Adipocyte (in vitro differentiated cells): ENCODE results near the gene HLA-A.
A peak's percentile ranks its signal among the peaks of the same experiment; 100 is the strongest.
"Not testable (repeated sequence)": the region's sequence is repeated elsewhere in the genome, so short reads cannot be mapped to it uniquely, and the experiment has no call there.

Experiments used
- DNase-seq: peaks from one replicate; pipeline ENCODE4 v3.0.0-alpha.2; 2015; ENCODE audit warnings: low read depth
- H3K27me3 ChIP-seq: replicated peaks from 2 replicates; pipeline ENCODE4 v1.7.0; 2013; ENCODE audit warnings: mild to moderate bottlenecking, low read length, moderate library complexity; ENCODE audit not compliant: control insufficient read depth, insufficient read depth
- H3K36me3 ChIP-seq: 2 replicates; pipeline ENCODE4 v1.7.0; 2013; ENCODE audit warnings: low read length, mild to moderate bottlenecking, moderate library complexity; ENCODE audit not compliant: control insufficient read depth, insufficient read depth, severe bottlenecking
- H3K4me1 ChIP-seq: 2 replicates; pipeline ENCODE4 v1.7.0; 2013; ENCODE audit warnings: mild to moderate bottlenecking, low read length, moderate library complexity; ENCODE audit not compliant: control insufficient read depth, insufficient read depth
- H3K4me3 ChIP-seq: 2 replicates; pipeline ENCODE4 v1.7.0; 2013; ENCODE audit warnings: mild to moderate bottlenecking, low read length, moderate library complexity
- H3K9ac ChIP-seq: 2 replicates; pipeline ENCODE4 v1.7.0; 2013; ENCODE audit warnings: mild to moderate bottlenecking, low read length, moderate library complexity
- H3K9me3 ChIP-seq: 2 replicates; pipeline ENCODE4 v1.7.0; 2013; ENCODE audit warnings: mild to moderate bottlenecking, low read length, moderate library complexity; ENCODE audit not compliant: control insufficient read depth

Gene HLA-A

DNA sequence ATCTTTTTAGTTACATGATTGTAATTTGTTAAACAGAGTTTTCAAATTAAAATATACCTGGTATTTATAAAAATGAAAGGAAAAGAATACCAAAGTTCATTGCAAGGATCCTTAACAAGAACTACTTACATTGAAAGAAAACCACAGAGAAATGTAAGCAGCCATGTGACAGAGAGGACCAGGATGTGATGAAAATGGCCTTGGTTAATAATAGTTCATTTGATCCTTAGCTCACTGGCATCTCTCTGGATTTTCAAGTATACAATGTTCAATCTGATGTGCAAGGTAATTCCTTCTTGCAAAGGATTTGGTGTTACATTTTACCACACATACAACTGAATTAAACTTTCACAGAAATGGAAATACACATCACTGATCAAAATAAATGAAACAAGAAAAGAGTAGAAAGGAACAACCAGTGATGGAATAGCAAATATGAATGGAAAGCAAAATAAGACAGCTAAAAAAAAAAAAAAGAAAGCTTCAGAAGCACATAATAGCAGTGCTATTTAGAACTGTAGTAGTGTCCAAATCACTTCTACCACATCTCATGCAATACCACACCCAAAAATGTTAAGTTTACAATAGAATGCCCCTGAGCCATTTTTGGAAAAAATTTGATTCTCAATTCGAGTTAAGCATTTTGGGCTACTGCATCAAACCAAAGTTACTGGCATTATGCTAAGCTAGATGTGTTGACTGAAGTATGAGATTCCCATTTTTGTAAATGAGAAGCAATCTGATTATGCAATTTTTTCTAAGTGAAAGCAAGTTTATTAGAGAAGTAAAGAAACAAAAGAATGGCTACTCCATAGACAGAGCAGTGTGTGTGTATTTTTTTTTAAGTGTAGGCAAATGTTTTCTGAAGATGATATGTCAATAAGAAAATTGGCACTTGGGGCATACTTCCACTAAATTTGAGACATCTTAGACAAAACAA is 22.6 kb upstream of the HLA-A start:
- no peak for DNase-seq
- no peaks in the 10 kb centered on the region for H3K36me3 ChIP-seq
- no peaks in the 10 kb centered on the region for H3K27me3 ChIP-seq
- H3K9me3 ChIP-seq = no peaks in the 10 kb centered on the region
- H3K4me3 ChIP-seq = no peak overlapping the region
- no peaks in the 10 kb centered on the region for H3K4me1 ChIP-seq
- H3K9ac ChIP-seq = no peak overlapping the region

DNA sequence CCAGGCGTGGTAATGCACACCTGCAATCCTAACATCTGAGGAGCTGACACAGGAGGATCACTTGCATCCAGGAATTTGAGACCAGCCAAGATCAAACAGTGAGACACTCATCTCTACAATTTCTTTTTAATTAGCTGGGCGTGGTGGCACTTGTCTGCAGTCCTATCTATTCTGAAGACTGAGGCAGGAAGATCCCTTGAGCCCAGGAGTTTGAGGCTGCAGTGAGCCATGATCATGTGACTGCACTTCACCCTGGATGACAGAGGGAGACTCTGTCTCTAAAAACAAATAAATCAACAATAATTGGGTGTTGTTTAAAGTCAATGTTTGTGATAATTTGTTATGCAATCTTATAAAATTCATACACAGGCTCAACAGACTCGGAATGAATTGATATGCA is 18.0 kb upstream of the HLA-A start:
- Histone ChIP-seq H3K4me1 (peaks cover 4% of the 10 kb centered on the region), H3K4me3 (no peak overlapping the region), H3K36me3 (no peaks in the 10 kb centered on the region), H3K27me3 (no peaks in the 10 kb centered on the region), H3K9me3 (no peaks in the 10 kb centered on the region), H3K9ac (no peak overlapping the region)
- DNase-seq = no peak

DNA sequence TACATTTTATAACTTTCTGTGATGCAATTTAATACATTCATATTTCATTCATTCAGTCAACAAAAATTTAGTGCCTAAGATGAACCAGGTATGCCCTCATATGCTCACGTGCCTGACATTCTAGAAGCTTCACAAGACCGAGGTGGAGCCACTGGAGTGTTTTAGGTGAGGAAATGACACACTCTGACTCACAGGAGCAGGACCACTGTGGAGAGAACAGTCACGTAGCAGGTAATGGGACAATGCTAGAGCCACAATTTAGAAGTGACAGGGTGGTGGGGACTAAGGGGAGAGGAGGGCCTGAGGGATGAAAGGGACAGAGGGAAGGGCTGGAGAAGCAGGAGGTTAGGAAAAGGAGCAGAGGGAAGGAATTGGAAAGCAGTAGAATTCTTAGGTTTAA is 17.6 kb upstream of the HLA-A start:
- peaks cover 4% of the 10 kb centered on the region for H3K4me1 ChIP-seq
- no peak for DNase-seq
- H3K36me3 ChIP-seq = no peaks in the 10 kb centered on the region
- H3K9me3 ChIP-seq = no peaks in the 10 kb centered on the region
- H3K27me3 ChIP-seq = no peaks in the 10 kb centered on the region
- no peak overlapping the region for H3K9ac ChIP-seq
- H3K4me3 ChIP-seq = no peak overlapping the region

DNA sequence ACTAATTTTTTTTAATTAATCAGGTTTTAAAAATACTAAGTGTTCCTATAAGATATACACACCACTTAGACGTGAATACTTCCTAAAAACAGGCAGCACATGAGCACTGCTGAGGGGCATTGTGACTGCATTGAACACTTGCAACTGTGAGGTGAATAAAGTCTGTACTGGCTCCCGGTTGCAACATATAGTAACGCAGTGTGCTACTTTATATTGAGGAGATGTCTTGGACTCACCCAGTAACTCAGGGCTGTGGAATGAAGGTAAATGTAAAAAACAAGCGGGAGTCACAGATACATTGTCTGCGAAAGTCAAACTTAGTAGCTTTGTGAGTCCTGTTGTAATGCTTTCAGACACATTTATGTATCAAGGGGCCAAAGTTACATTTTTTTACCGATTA is 17.0 kb upstream of the HLA-A start:
- no peak for DNase-seq
- Histone ChIP-seq H3K4me3 (no peak overlapping the region), H3K9me3 (no peaks in the 10 kb centered on the region), H3K36me3 (no peaks in the 10 kb centered on the region), H3K9ac (no peak overlapping the region), H3K4me1 (peaks cover 4% of the 10 kb centered on the region), H3K27me3 (no peaks in the 10 kb centered on the region)

DNA sequence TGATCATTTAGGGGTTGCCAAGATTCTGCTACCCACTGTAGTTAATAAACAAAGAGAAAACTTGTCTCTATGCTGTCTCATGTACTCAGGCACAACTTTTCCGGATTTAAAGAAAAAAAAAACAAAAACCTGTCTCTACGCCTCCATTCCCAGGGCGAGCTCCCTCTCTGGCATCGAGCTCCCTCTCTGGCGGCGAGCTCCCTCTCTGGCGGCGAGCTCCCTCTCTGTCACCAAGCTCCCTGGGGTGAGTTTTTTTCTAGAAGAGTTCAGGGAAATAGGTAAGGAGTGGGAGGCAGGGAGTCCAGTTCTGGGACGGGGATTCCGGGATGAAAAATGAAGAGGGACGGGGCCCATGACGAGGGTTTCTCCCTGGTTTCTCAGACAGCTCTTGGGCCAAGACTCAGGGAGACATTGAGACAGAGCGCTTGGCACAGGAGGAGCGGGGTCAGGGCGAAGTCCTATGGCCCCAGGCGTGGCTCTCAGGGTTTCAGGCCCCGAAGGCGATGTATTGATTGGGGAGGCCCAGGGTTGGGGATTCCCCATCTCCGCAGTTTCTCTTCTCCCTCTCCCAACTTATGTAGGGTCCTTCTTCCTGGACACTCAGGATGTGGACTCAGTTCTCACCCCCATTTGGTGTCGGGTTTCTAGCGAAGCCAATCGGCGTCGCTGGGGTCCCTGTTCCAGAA is 16.5 kb upstream of the HLA-A start:
- peaks cover 4% of the 10 kb centered on the region for H3K4me1 ChIP-seq
- H3K9ac ChIP-seq = peak overlapping the region; percentile 87
- H3K9me3 ChIP-seq = no peaks in the 10 kb centered on the region
- DNase-seq = peak; percentile 33
- H3K27me3 ChIP-seq = no peaks in the 10 kb centered on the region
- no peaks in the 10 kb centered on the region for H3K36me3 ChIP-seq
- peak overlapping the region; percentile 83 for H3K4me3 ChIP-seq

DNA sequence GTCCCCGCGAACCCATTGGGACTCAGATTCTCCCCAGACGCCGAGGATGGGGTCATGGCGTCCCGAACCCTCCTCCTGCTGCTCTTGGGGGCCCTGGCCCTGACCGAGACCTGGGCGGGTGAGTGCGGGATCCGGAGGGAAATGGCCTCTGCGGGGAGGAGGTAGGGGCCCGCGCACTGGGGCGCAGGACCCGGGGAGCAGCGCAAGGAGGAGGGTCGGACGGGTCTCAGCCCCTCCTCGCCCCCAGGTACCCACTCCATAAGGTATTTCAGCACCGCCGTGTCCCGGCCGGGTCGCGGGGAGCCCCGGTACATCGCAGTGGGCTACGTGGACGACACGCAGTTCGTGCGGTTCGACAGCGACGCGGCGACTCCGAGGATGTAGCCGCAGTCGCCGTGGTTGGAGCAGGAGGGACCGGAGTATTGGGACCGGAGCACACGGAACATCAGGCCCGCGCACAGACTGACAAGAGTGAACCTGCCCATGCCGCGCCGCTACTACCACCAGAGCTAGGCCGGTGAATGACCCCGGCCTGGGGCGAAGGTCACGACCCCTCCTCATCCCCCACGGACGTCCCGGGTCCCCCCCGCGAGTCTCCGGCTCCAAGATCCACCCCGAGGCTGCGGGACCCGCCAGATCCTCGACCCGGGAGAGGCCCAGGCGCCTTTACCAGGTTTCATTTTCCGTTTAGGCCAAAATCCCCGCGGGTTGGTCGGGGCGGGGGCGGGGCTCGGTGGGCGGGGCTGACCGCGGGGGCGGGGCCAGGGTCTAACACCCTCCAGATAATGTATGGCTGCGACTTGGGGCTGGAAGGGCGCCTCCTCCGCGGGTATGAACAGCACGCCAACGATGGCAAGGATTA is 15.7 kb upstream of the HLA-A start:
- DNase-seq = peak; percentile 68
- peak overlapping the region; percentile 83 for H3K4me3 ChIP-seq

DNA sequence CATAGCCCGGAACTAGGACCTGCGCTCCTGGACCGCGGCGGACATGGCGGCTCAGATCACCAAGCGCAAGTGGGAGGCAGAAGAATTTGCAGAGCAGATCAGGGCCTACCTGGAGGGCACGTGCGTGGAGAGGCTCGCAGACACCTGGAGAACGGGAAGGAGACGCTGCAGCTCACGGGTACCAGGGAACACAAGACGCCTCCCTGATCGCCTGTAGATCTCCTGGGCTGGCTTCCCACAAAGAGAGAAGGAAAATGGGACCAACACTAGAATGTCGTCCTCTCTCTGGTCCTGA is 15.1 kb upstream of the HLA-A start:
- H3K4me1 ChIP-seq = peaks cover 4% of the 10 kb centered on the region
- DNase-seq = no peak
- H3K27me3 ChIP-seq = no peaks in the 10 kb centered on the region
- no peak overlapping the region for H3K9ac ChIP-seq
- H3K9me3 ChIP-seq = no peaks in the 10 kb centered on the region
- H3K36me3 ChIP-seq = no peaks in the 10 kb centered on the region
- peak overlapping the region; percentile 69 for H3K4me3 ChIP-seq

More for the DNA sequence above, 15.7 kb upstream of the HLA-A start:
- Histone ChIP-seq H3K9ac (peak overlapping the region; percentile 87), H3K27me3 (no peaks in the 10 kb centered on the region), H3K9me3 (no peaks in the 10 kb centered on the region), H3K36me3 (no peaks in the 10 kb centered on the region), H3K4me1 (peaks cover 4% of the 10 kb centered on the region)

DNA sequence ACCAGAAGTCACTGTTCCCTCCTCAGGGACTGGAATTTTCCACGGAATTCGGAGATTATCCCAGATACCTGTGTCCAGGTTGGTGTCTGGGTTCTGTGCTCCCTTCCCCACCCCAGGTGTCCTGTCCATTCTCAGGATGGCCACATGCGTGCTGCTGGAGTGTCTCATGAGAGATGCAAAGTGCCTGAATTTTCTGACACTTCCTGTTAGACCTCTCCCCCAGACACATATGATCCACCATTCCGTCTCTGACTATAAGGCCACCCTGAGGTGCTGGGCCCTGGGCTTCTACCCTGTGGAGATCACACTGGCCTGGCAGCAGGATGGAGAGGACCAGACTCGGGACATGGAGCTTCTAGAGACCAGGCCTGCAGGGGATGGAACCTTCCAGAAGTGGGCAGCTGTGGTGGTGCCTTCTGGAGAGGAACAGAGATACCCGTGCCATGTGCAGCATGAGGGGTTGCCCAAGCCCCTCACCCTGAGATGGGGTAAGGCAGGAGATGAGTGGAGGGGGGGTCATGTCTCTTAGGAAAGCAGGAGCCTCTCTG is 14.4 kb upstream of the HLA-A start:
- Histone ChIP-seq H3K27me3 (no peaks in the 10 kb centered on the region), H3K9ac (no peak overlapping the region)
- DNase-seq = no peak

DNA sequence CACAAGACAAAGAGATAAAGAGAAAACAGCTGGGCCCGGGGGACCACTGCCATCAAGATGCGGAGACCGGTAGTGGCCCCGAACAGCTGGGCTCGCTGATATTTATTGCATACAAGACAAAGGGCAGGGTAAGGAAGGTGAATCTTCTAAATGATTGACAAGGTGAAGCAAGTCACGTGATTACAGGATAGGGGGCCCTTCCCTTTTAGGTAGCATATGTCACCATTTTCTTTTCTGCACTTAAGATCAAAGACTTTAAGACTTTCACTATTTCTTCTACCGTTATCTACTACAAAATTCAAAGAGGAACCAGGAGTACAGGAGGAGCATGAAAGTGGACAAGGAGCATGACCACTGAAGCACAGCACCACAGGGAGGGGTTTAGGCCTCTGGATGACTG is 12.3 kb upstream of the HLA-A start:
- H3K4me3 ChIP-seq, H3K4me1 ChIP-seq, H3K27me3 ChIP-seq, H3K36me3 ChIP-seq, H3K9ac ChIP-seq, DNase-seq, H3K9me3 ChIP-seq: not testable (repeated sequence)

More for the DNA sequence above, 14.4 kb upstream of the HLA-A start:
- H3K9me3 ChIP-seq = no peaks in the 10 kb centered on the region
- H3K4me3 ChIP-seq = no peak overlapping the region
- no peaks in the 10 kb centered on the region for H3K36me3 ChIP-seq
- H3K4me1 ChIP-seq = peaks cover 4% of the 10 kb centered on the region

DNA sequence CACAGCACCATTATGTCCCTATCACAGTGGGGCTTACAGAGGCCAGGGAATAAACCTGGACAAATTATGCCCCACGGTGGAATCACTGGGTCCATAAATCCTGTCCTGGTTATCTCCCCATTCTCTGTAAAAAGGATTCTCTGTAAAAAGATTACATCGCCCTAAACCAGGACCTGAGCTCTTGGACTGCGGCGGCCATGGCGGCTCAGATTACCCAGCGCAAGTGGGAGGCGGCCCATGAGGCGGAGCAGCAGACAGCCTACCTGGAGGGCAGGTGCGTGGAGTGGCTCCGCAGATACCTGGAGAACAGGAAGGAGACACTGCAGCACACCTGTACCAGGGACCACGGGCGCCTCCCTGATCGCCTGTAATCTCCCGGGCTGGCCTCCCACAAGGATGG is 8.4 kb upstream of the HLA-A start:
- H3K4me3 ChIP-seq = no peak overlapping the region
- H3K9ac ChIP-seq = no peak overlapping the region
- no peak for DNase-seq
- H3K9me3 ChIP-seq = no peaks in the 10 kb centered on the region
- no peaks in the 10 kb centered on the region for H3K4me1 ChIP-seq
- no peaks in the 10 kb centered on the region for H3K27me3 ChIP-seq
- no peaks in the 10 kb centered on the region for H3K36me3 ChIP-seq
